ENCODE data around the gene PCDHA9. TPM values are rescaled to one million over a fixed set of nuclear protein-coding genes. Genes with fewer than 3 reads are reported as not detected.
"Not testable (repeated sequence)": the region's sequence is repeated elsewhere in the genome, so short reads cannot be mapped to it uniquely, and the experiment has no call there.

PCDHA9 gene
- total and polyA plus RNA-seq, 4 experiments from 2014 or later: not detected

DNA sequence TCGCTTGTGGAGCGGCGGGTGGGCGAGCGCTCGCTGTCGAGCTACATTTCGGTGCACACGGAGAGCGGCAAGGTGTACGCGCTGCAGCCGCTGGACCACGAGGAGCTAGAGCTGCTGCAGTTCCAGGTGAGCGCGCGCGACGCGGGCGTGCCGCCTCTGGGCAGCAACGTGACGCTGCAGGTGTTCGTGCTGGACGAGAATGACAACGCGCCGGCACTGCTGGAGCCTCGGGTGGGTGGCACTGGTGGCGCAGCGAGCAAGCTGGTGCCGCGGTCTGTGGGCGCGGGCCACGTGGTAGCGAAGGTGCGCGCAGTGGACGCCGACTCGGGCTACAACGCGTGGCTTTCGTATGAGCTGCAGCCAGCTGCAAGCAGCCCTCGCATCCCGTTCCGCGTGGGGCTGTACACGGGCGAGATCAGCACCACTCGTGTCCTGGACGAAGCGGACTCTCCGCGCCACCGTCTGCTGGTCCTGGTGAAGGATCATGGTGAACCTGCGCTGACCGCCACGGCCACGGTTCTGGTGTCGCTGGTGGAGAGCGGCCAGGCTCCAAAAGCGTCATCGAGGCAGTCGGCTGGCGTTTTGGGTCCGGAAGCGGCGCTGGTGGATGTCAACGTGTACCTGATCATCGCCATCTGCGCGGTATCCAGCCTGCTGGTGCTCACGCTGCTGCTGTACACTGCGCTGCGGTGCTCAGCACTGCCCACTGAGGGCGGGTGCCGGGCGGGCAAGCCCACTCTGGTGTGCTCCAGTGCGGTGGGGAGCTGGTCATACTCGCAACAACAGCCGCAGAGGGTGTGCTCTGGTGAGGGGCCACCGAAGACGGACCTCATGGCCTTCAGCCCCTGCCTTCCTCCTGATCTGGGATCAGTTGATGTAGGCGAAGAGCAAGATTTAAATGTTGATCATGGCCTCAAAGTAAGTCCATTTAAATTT, 5.1 kb upstream of the PCDHA9 start:
- Mint-ChIP-seq H3K4me1 (no peaks in the 10 kb centered on the region), H3K27me3 (peaks cover 13 to 18% of the 10 kb centered on the region in 2 donors), H3K9me3 (peaks cover 3 to 44% (median 23%) of the 10 kb centered on the region in 8 donors), H3K36me3 (peaks cover 0 to 3% of the 10 kb centered on the region in 2 donors), H3K4me3 (no peak overlapping the region), H3K27ac (no peak overlapping the region)
- H3K27me3 ChIP-seq (ENCODE audit: insufficient read depth, low read length): no peaks in the 10 kb centered on the region
- DNase-seq: no peak
- H3K27ac ChIP-seq (ENCODE audit: low read depth, low read length): no peak overlapping the region
- POLR2A ChIA-PET (ENCODE audit: partially characterized antibody): no interaction called here
- no peaks in the 10 kb centered on the region for H3K4me1 ChIP-seq (ENCODE audit: insufficient read depth, low read length)
- CTCF ChIA-PET (ENCODE audit: partially characterized antibody): no interaction called here
- H3K9me3 ChIP-seq (ENCODE audit: control insufficient read depth in 1 of 2, low read length in 2 of 2): no peaks in the 10 kb centered on the region
- no peak overlapping the region for H3K4me3 ChIP-seq (ENCODE audit: low read length in 2 of 2)
- H3K36me3 ChIP-seq (ENCODE audit: insufficient read depth, low read length): no peaks in the 10 kb centered on the region
- intact Hi-C loops (cut with micrococcal nuclease): no loop called here

DNA sequence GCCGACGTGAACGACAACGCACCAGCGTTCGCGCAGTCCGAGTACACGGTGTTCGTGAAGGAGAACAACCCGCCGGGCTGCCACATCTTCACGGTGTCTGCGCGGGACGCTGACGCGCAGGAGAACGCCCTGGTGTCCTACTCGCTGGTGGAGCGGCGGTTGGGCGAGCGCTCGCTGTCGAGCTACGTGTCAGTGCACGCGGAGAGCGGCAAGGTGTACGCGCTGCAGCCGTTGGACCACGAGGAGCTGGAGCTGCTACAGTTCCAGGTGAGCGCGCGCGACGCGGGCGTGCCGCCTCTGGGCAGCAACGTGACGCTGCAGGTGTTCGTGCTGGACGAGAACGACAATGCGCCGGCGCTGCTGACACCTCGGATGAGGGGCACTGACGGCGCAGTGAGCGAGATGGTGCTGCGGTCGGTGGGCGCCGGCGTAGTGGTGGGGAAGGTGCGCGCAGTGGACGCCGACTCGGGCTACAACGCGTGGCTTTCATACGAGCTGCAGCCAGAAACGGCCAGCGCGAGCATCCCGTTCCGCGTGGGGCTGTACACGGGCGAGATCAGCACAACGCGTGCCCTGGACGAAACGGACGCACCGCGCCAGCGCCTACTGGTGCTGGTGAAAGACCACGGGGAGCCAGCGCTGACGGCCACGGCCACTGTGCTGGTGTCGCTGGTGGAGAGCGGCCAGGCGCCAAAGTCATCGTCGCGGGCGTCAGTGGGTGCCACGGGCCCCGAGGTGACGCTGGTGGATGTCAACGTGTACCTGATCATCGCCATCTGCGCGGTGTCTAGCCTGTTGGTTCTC, 1.9 kb downstream of the PCDHA9 start:
- CTCF ChIA-PET (ENCODE audit: partially characterized antibody); H3K4me3 Mint-ChIP-seq; H3K27me3 ChIP-seq (ENCODE audit: insufficient read depth, low read length); H3K4me3 ChIP-seq (ENCODE audit: low read length in 2 of 2); H3K4me1 Mint-ChIP-seq; intact Hi-C loops (cut with micrococcal nuclease); H3K4me1 ChIP-seq (ENCODE audit: insufficient read depth, low read length); H3K27ac Mint-ChIP-seq; DNase-seq; POLR2A ChIA-PET (ENCODE audit: partially characterized antibody); H3K9me3 ChIP-seq (ENCODE audit: control insufficient read depth in 1 of 2, low read length in 2 of 2); H3K36me3 ChIP-seq (ENCODE audit: insufficient read depth, low read length); H3K36me3 Mint-ChIP-seq; H3K27ac ChIP-seq (ENCODE audit: low read depth, low read length): not testable (repeated sequence)
- peaks cover 13 to 17% of the 10 kb centered on the region in 2 donors for H3K27me3 Mint-ChIP-seq
- peaks cover 5 to 34% (median 8%) of the 10 kb centered on the region in 8 donors for H3K9me3 Mint-ChIP-seq

- H3K27ac Mint-ChIP-seq: no peak within 1 kb of the TSS
These were observed 7.8 kb downstream of the PCDHA9 start, which contains the start of gene PCDHA10 for GRCh38 chr5:140855772-140856674. Gene PCDHA10 (plus strand): TSS chr5:140855897. CDS start chr5:140856049, 152 bp downstream.

DNA sequence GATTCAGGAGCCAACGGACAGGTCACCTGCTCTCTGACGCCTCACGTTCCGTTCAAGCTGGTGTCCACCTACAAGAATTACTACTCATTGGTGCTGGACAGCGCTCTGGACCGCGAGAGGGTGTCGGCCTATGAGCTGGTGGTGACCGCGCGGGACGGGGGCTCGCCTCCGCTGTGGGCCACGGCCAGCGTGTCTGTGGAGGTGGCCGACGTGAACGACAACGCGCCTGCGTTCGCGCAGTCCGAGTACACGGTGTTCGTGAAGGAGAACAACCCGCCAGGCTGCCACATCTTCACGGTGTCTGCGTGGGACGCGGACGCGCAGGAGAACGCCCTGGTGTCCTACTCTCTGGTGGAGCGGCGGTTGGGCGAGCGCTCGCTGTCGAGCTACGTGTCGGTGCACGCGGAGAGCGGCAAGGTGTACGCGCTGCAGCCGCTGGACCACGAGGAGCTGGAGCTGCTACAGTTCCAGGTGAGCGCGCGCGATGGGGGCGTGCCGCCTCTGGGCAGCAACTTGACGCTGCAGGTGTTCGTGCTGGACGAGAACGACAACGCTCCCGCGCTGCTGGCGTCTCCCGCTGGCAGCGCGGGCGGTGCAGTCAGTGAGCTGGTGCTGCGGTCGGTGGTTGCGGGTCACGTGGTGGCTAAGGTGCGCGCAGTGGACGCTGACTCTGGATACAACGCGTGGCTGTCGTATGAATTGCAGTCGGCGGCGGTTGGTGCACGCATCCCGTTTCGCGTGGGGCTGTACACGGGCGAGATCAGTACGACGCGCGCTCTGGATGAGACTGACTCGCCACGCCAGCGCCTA, 9.2 kb downstream of the PCDHA9 start:
- H3K27ac ChIP-seq (ENCODE audit: low read depth, low read length): no peak overlapping the region
- H3K9me3 Mint-ChIP-seq: peaks cover 7 to 40% (median 21%) of the 10 kb centered on the region in 8 donors

More at GRCh38 chr5:140855772-140856674, 7.8 kb downstream of the PCDHA9 start, which contains the start of gene PCDHA10:
- Mint-ChIP-seq H3K4me3 (no peak within 1 kb of the TSS), H3K27me3 (peaks cover 4 to 8% of the 10 kb centered on the region in 2 donors), H3K9me3 (peaks cover 6 to 31% (median 13%) of the 10 kb centered on the region in 8 donors), H3K4me1 (no peaks in the 10 kb centered on the region), H3K36me3 (no peaks in the 10 kb centered on the region)
- Histone ChIP-seq H3K9me3 (ENCODE audit: control insufficient read depth in 1 of 2, low read length in 2 of 2) (no peaks in the 10 kb centered on the region), H3K4me3 (ENCODE audit: low read length in 2 of 2) (no peak within 1 kb of the TSS), H3K4me1 (ENCODE audit: insufficient read depth, low read length) (no peaks in the 10 kb centered on the region), H3K27ac (ENCODE audit: low read depth, low read length) (no peak within 1 kb of the TSS), H3K36me3 (ENCODE audit: insufficient read depth, low read length) (no peaks in the 10 kb centered on the region), H3K27me3 (ENCODE audit: insufficient read depth, low read length) (no peaks in the 10 kb centered on the region)
- POLR2A ChIA-PET (ENCODE audit: partially characterized antibody): no interaction called here
- CTCF ChIA-PET (ENCODE audit: partially characterized antibody): no interaction called here
- intact Hi-C loops (cut with micrococcal nuclease): no loop called here
- DNase-seq: no peak

DNA sequence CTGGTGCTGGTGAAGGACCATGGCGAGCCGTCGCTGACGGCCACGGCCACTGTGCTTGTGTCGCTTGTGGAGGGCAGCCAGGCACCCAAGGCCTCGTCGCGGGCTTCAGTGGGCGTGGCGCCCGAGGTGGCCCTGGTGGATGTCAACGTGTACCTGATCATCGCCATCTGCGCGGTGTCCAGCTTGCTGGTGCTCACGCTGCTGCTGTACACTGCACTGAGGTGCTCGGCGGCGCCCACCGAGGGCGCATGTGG, 9.7 kb downstream of the PCDHA9 start:
- no peak overlapping the region for H3K4me3 Mint-ChIP-seq

More for the DNA sequence above, 9.2 kb downstream of the PCDHA9 start:
- DNase-seq: no peak
- Mint-ChIP-seq H3K36me3 (no peaks in the 10 kb centered on the region), H3K4me1 (no peaks in the 10 kb centered on the region), H3K27me3 (peaks cover 6 to 13% of the 10 kb centered on the region in 2 donors), H3K4me3 (no peak overlapping the region), H3K27ac (peak overlapping the region in 1 of 7 donors; percentile 17)
- H3K4me3 ChIP-seq (ENCODE audit: low read length in 2 of 2): no peak overlapping the region
- H3K36me3 ChIP-seq (ENCODE audit: insufficient read depth, low read length): no peaks in the 10 kb centered on the region
- intact Hi-C loops (cut with micrococcal nuclease): no loop called here
- CTCF ChIA-PET (ENCODE audit: partially characterized antibody): no interaction called here
- POLR2A ChIA-PET (ENCODE audit: partially characterized antibody): no interaction called here
- H3K27me3 ChIP-seq (ENCODE audit: insufficient read depth, low read length): no peaks in the 10 kb centered on the region
- H3K4me1 ChIP-seq (ENCODE audit: insufficient read depth, low read length): no peaks in the 10 kb centered on the region
- H3K9me3 ChIP-seq (ENCODE audit: control insufficient read depth in 1 of 2, low read length in 2 of 2): no peaks in the 10 kb centered on the region

GRCh38 chr5:140862441-140863295, 14.5 kb downstream of the PCDHA9 start:
- H3K27me3 Mint-ChIP-seq: peaks cover 7 to 9% of the 10 kb centered on the region in 2 donors
- no peaks in the 10 kb centered on the region for H3K9me3 ChIP-seq (ENCODE audit: control insufficient read depth in 1 of 2, low read length in 2 of 2)
- no peaks in the 10 kb centered on the region for H3K27me3 ChIP-seq (ENCODE audit: insufficient read depth, low read length)
- no peaks in the 10 kb centered on the region for H3K4me1 Mint-ChIP-seq
- intact Hi-C loops (cut with micrococcal nuclease): no loop called here
- H3K27ac Mint-ChIP-seq: no peak overlapping the region
- no peaks in the 10 kb centered on the region for H3K36me3 Mint-ChIP-seq
- peaks cover 0 to 28% (median 17%) of the 10 kb centered on the region in 8 donors for H3K9me3 Mint-ChIP-seq
- DNase-seq: no peak
- H3K36me3 ChIP-seq (ENCODE audit: insufficient read depth, low read length): no peaks in the 10 kb centered on the region
- no peak overlapping the region for H3K27ac ChIP-seq (ENCODE audit: low read depth, low read length)
- H3K4me3 ChIP-seq (ENCODE audit: low read length in 2 of 2): no peak overlapping the region
- H3K4me3 Mint-ChIP-seq: no peak overlapping the region
- ChIA-PET CTCF (ENCODE audit: partially characterized antibody) (no interaction called here), POLR2A (ENCODE audit: partially characterized antibody) (no interaction called here)
- no peaks in the 10 kb centered on the region for H3K4me1 ChIP-seq (ENCODE audit: insufficient read depth, low read length)

More for the DNA sequence above, 9.7 kb downstream of the PCDHA9 start:
- intact Hi-C loops (cut with micrococcal nuclease): no loop called here
- Mint-ChIP-seq H3K27me3 (peaks cover 4 to 13% of the 10 kb centered on the region in 2 donors), H3K9me3 (peaks cover 7 to 40% (median 21%) of the 10 kb centered on the region in 8 donors), H3K27ac (peak overlapping the region in 1 of 7 donors; percentile 17), H3K36me3 (no peaks in the 10 kb centered on the region), H3K4me1 (no peaks in the 10 kb centered on the region)
- Histone ChIP-seq H3K36me3 (ENCODE audit: insufficient read depth, low read length) (no peaks in the 10 kb centered on the region), H3K4me1 (ENCODE audit: insufficient read depth, low read length) (no peaks in the 10 kb centered on the region), H3K4me3 (ENCODE audit: low read length in 2 of 2) (no peak overlapping the region), H3K27ac (ENCODE audit: low read depth, low read length) (no peak overlapping the region), H3K27me3 (ENCODE audit: insufficient read depth, low read length) (no peaks in the 10 kb centered on the region), H3K9me3 (ENCODE audit: control insufficient read depth in 1 of 2, low read length in 2 of 2) (no peaks in the 10 kb centered on the region)
- no peak for DNase-seq
- ChIA-PET POLR2A (ENCODE audit: partially characterized antibody) (no interaction called here), CTCF (ENCODE audit: partially characterized antibody) (no interaction called here)

All from CD4-positive, alpha-beta memory T cell (primary cell).